ENCODE results near the gene KSR2.

GRCh38 chr12:117545216-117545615, 423.6 kb downstream of the KSR2 start:
- no peak for TF ChIP-seq ZNF140 (tag by site-specific recombination; IDR thresholded peaks at IDR 0.05)
- no peak for TF ChIP-seq ZNF580 (tag by site-specific recombination; IDR thresholded peaks at IDR 0.05)
- TF ChIP-seq ZFP69B (tag by site-specific recombination; IDR thresholded peaks at IDR 0.05): no peak
- no peak for TF ChIP-seq ZNF585B (tag by site-specific recombination; IDR thresholded peaks at IDR 0.05)
- TF ChIP-seq ZNF175 (tag by site-specific recombination; IDR thresholded peaks at IDR 0.05): no peak
- no peak for TF ChIP-seq ZNF529 (tag by site-specific recombination; IDR thresholded peaks at IDR 0.05; ENCODE audit: insufficient replicate concordance)
- TF ChIP-seq ZNF639 (tag by site-specific recombination; IDR thresholded peaks at IDR 0.05): no peak
- no peak for TF ChIP-seq CTCF (tag by site-specific recombination; IDR thresholded peaks at IDR 0.05)

All from HEK293 (cell line).